ENCODE measurements around the gene MFSD8. TPM values are rescaled to one million over a fixed set of nuclear protein-coding genes. Genes with fewer than 3 reads are reported as not detected.

The MFSD8 gene
- total RNA-seq, 1 experiment from 2014 or later: 24.0 TPM

DNA sequence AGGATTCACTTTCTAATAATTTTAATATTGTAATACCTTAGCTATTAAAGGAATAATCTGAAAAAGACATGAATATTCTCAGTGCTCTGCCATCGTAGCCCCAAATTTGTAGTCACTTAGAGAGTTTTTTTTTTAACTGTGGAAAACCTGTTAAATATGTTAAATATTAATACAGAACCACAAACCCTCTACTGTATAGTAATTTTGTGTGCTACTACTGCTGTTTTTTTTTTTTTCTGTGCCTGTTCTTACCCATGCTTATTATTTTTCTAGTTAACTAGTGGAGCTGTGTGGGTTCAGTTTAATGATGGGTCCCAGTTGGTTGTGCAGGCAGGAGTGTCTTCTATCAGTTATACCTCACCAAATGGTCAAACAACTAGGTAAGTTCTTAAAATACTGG, 68.4 kb downstream of the MFSD8 start:
- H3K36me3 Mint-ChIP-seq (ENCODE audit: insufficient read depth in 1 of 3, low read depth in 3 of 3): peaks cover 28 to 72% (median 63%) of the 10 kb centered on the region in 3 experiments
- Histone ChIP-seq H3K18ac (ENCODE audit: insufficient read length, low read depth, low read length) (no peak overlapping the region), H3K9ac (ENCODE audit: extremely low read depth, insufficient read length, low read length) (no peak overlapping the region), H3K4me1 (ENCODE audit: insufficient read depth, low read length) (no peaks in the 10 kb centered on the region), H2BK20ac (ENCODE audit: low read depth, low read length, poor library complexity, severe bottlenecking) (no peak overlapping the region), H3K56ac (ENCODE audit: insufficient read length, low read depth, low read length) (no peak overlapping the region), H2BK12ac (ENCODE audit: insufficient read length, low read depth, low read length) (no peak overlapping the region), H4K20me1 (ENCODE audit: control insufficient read depth, insufficient read depth, insufficient read length) (no peaks in the 10 kb centered on the region), H4K5ac (ENCODE audit: insufficient read length, low read depth, low read length) (no peak overlapping the region), H3K79me1 (ENCODE audit: insufficient read depth, low read depth, low read length, poor library complexity, severe bottlenecking) (no peaks in the 10 kb centered on the region), H2BK5ac (ENCODE audit: insufficient read length, low read length) (no peak overlapping the region), H3K4me2 (ENCODE audit: insufficient read depth, insufficient read length, low read length) (no peak overlapping the region), H4K8ac (replicated peaks; ENCODE audit: insufficient read length, low read depth, low read length) (no peak overlapping the region), H2BK120ac (ENCODE audit: low read depth, low read length, poor library complexity, severe bottlenecking) (no peak overlapping the region), H3K23me2 (ENCODE audit: insufficient read length, low read depth, low read length, poor library complexity, severe bottlenecking) (no peaks in the 10 kb centered on the region), H3K14ac (ENCODE audit: insufficient read depth, low read length) (no peak overlapping the region), H3K79me2 (ENCODE audit: insufficient read depth, low read length) (no peaks in the 10 kb centered on the region), H3K27me3 (ENCODE audit: insufficient read depth, low read length) (no peaks in the 10 kb centered on the region), H2AK5ac (ENCODE audit: insufficient read length, low read length) (no peak overlapping the region), H3K9me3 (ENCODE audit: control insufficient read depth, low read depth, low read length) (no peaks in the 10 kb centered on the region), H3K27ac (ENCODE audit: insufficient read length, low read depth, low read length) (no peak overlapping the region), H2BK15ac (ENCODE audit: low read depth, low read length) (no peak overlapping the region), H3K23ac (ENCODE audit: insufficient read length, low read depth, low read length) (no peak overlapping the region), H2AFZ (ENCODE audit: low read length) (no peak overlapping the region), H4K91ac (ENCODE audit: insufficient read length, low read depth, low read length) (no peak overlapping the region), H3T11ph (ENCODE audit: low read length) (no peak overlapping the region), H3K4ac (ENCODE audit: low read depth, low read length) (no peak overlapping the region)
- H3K4me3 Mint-ChIP-seq: no peak overlapping the region
- peaks cover 2 to 3% of the 10 kb centered on the region in 2 experiments; a peak in 2 of 5 replicates for H3K9me3 Mint-ChIP-seq
- no peaks in the 10 kb centered on the region for H3K27me3 Mint-ChIP-seq (ENCODE audit: low read depth)
- WGBS (ENCODE audit: extremely low coverage, insufficient read length, low lambda C conversion rate): no CpG with 5 or more reads among the region's 1 CpG
- no peaks in the 10 kb centered on the region for H3K4me1 Mint-ChIP-seq
- H3K27ac Mint-ChIP-seq: peak overlapping the region in 1 of 3 experiments; percentile 71; a peak in 1 of 7 replicates
- no peak for DNase-seq
- TF ChIP-seq, protein P1, sequence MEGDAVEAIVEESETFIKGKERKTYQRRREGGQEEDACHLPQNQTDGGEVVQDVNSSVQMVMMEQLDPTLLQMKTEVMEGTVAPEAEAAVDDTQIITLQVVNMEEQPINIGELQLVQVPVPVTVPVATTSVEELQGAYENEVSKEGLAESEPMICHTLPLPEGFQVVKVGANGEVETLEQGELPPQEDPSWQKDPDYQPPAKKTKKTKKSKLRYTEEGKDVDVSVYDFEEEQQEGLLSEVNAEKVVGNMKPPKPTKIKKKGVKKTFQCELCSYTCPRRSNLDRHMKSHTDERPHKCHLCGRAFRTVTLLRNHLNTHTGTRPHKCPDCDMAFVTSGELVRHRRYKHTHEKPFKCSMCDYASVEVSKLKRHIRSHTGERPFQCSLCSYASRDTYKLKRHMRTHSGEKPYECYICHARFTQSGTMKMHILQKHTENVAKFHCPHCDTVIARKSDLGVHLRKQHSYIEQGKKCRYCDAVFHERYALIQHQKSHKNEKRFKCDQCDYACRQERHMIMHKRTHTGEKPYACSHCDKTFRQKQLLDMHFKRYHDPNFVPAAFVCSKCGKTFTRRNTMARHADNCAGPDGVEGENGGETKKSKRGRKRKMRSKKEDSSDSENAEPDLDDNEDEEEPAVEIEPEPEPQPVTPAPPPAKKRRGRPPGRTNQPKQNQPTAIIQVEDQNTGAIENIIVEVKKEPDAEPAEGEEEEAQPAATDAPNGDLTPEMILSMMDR (conservative IDR thresholded peaks at IDR 0.05): no peak

Data from H9 (cell line).